HG02571 (cell line): ENCODE results near the gene RPS6KA2.
A peak's percentile ranks its signal among the peaks of the same experiment; 100 is the strongest.
"Not testable (repeated sequence)": the region's sequence is repeated elsewhere in the genome, so short reads cannot be mapped to it uniquely, and the experiment has no call there.

Experiments used
- ATAC-seq: cut with Tn5 transposase; IDR thresholded peaks from one replicate; pipeline ENCODE4 v1.9.1; 2021; ENCODE audit warnings: mild to moderate bottlenecking, moderate library complexity; ENCODE audit not compliant: unreplicated experiment

The RPS6KA2 gene

DNA sequence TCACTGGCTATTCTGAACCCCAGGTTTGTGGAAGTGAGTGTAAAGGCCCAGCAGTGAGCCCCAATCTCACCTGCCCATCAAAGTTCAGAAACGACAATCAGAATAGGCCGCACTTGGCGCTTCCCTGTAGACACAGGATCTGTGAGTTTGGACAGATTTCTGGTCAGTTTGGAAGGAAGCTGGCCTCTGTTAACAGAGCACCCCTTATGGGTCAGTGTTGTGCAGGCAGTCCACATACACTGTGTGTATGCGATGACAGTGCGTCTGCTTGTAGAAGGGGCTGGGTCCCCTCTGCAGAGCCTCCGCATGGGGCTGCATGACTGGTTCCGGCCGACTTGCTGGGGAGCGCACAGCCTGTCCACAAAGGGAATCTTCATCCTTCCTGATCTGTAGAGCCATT lies 240.9 kb downstream of the RPS6KA2 start:
- ATAC-seq, result no peak

DNA sequence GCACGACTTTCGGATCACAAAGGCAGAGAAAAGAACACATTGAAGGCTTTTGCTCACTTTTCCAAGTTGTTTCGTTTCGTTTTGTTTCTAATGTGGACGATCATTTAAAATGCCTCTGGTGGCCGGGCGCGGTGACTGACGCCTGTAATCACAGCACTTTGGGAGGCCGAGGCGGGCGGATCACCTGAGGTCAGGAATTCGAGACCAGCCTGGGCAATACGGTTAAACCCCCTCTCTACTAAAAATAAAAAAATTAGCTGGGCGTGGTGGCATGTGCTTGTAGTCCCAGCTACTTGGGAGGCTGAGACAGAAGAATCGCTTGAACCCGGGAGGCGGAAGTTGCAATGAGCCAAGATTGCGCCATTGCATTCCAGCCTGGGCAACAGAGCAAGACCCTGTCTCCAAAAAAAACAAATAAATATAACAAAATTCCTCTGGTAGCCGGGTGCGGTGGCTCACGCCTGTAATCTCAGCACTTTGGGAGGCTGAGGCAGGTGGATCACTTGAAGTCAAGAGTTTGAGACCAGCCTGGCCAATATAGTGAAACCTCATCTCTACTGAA lies 243.2 kb downstream of the RPS6KA2 start:
- not testable (repeated sequence) for ATAC-seq

GRCh38 chr6:166382933-166383801 lies 243.9 kb downstream of the RPS6KA2 start, which contains the start of gene MPC1:
Gene MPC1 (minus strand): TSS chr6:166382940. CDS start chr6:166382876, 64 bp downstream.
- peak; percentile 84 for ATAC-seq

- peak; percentile 7 for ATAC-seq
These were observed 244.5 kb downstream of the RPS6KA2 start for GRCh38 chr6:166382500-166382932.

- peak; percentile 49 for ATAC-seq
These were observed 245.1 kb downstream of the RPS6KA2 start for GRCh38 chr6:166381733-166382499.

- ATAC-seq, result no peak
These were observed 245.7 kb downstream of the RPS6KA2 start for GRCh38 chr6:166381381-166381732.

DNA sequence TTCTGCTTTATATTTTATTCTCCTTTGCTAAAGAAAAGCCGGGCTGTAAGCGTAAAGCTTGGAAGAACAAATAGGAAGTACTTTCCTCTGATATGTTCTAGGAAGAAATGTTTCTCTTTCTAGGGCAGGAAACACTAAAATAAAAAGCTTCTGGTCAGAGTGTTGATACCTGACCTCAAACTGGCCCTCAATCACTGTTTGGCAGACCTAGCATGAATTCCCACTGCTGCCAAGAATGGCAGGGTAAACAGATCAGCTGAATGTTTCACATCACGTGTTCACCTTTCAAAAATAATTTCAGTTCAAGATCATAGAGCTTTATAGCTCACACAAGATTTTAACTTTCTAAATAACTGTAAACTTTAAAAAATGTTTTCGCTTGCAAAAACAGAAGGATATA lies 247.3 kb downstream of the RPS6KA2 start:
- no peak for ATAC-seq

DNA sequence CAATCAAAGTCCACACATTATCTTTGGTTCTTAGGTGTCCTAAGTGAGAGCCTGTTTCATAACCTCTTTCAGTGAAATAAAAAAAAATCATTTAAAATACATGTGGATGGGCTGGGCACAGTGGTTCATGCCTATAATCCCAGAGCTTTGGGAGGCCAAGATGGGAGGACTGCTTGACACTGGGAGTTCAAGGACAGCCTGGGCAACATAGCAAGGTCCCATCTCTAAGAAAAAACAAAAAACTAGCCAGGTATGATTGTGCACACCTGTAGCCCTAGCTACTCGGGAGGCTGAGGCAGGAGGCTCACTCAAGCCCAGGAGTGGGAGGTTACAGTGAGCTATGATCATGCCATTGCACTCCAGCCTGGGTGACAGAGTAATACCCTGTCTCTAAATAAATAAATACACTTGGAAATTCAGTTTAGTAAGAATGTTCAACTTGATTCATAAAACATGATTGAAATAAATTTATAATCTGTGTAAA lies 247.9 kb downstream of the RPS6KA2 start:
- no peak for ATAC-seq

- no peak for ATAC-seq
These were observed 249.3 kb downstream of the RPS6KA2 start for GRCh38 chr6:166377721-166378120.

DNA sequence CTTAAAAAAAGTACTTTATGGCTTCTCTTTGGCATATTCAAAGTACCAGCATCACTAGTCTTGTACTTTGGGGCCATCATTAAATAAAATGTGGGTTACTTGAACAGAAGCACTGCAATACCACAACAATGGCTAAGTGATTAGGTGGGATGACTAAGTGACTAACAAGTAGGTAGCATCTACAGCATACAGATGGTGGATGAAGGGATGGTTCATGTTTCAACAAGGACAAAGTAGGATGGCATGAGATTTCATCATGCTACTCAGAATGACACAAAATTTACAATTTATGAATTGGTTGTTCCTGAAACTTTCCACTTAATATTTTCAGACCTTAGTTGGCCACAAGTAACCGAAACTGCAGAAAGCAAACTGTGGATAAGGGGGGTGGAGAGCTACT lies 252.0 kb downstream of the RPS6KA2 start:
- ATAC-seq, result no peak

DNA sequence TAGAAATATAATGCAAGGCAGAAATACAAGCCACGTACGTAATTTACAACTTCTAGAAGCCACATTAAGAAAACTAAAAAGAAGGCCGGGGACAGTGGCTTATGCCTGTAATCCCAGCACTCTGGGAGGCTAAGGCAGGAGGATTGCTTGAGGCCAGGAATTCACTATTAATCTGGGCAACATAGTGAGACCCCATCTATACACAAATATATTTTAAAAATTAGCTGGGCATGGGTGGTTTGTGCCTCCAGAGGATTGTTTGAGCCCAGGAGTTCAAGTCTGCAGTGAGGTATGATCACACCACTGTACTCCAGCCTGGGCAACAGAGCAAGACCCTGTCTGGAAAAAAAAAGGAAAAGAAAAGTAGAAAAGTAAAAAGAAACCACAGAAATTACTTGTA lies 256.6 kb downstream of the RPS6KA2 start:
- ATAC-seq, result no peak

DNA sequence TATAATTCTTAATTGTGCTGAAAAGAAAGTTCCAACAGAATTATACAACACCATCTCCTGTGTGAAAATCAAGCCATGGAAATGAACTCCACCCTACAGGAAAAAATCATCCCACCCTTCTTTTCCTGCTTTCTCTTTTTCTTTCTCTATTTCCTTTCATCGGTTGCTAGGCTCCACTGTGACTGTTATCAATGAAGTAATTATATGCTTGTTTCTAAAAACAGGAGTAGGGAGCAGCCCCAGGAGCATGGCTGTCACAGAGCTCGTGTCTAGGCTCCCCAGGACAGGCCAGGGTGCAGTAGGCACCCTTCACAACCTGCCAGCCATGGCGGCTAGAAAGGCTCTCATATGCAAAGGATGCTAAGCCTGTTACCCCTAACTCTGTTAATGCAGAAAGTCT lies 257.3 kb downstream of the RPS6KA2 start:
- ATAC-seq, result no peak

GRCh38 chr6:166366921-166367320 lies 260.1 kb downstream of the RPS6KA2 start:
- no peak for ATAC-seq

DNA sequence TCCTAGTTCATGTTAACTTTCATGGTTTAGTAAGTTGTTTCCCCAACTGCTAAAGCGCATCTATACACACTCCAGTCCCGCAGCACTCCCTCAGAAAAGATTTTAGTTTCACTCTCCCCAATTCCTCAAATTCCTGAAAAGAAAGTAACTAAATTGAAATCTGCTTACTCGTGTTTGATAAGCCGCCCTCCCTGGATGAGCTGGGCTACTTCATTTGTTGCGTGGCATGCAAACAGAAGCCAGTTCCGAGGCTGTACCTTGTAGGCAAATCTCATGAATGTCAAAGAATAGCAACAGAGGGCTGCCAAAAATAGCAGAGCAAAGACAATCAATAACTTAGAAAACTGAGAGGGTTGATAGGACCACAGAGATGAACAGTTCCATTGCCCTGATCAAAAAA lies 261.2 kb downstream of the RPS6KA2 start:
- ATAC-seq, result no peak

GRCh38 chr6:166365221-166365620 lies 261.8 kb downstream of the RPS6KA2 start:
- no peak for ATAC-seq

- no peak for ATAC-seq
These were observed 262.6 kb downstream of the RPS6KA2 start for GRCh38 chr6:166364456-166364855.

- ATAC-seq, result not testable (repeated sequence)
These were observed 264.6 kb downstream of the RPS6KA2 start for GRCh38 chr6:166362427-166362826.

DNA sequence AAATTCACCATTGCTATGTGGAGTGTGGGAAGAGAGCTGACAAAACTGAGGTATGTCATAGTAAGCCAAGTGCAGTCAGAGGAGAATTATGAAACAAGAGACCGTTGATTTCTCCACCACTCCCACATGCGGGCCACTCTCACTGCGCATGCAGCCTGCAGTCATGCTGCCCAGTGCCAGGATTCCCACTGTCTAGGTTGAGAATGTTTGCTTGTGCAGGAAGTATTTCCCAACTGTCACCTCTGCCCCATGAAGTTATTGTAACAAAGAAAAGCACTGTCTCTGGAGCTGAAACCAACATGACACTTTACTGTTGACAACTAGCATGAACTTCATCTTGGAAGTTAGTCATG lies 266.0 kb downstream of the RPS6KA2 start:
- ATAC-seq, result no peak

DNA sequence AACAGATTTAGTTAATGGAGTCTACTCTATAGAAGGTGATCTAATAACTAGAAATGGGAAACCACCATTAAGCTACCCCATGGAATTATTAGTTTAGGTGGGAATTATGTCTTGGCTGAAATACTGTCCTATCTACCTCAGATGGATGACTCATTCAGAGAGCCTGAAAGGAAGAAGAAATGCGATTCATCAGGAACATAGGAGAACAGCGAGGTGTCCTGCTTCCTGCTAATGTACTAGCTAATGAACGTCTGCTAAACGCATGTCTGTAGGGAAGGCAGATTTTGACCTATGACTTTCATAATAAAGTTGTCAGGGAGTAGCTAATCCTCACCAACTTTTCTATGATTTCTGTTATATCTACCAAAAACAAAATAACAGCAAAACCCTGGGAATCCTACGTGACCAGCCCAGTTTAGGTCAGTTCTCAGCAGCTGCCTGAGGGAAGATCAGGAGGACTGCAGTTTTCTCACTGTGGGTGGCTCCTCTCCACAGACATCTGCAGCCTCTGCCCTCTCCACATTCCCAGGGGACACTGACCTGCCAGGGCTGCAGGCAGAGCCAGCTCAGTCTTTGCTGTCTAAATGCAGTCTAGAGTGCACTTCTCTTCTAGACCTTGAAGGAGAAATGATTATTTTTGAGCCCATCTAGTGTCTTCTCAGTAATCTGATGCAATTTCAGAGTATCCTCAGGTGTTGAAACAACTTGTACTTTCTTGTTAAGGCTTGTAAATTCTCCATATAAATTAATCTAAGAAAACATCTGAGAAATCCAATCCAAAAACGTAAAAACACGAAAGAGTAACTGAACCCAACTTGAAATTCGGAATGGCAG lies 266.6 kb downstream of the RPS6KA2 start:
- no peak for ATAC-seq
